ENCODE data around the gene CELF4.
"Not testable (repeated sequence)": the region's sequence is repeated elsewhere in the genome, so short reads cannot be mapped to it uniquely, and the experiment has no call there.

Gene CELF4

GRCh38 chr18:37385846-37386778 lies 179.5 kb downstream of the CELF4 start:
- peak in 1 of 5 donors; percentile 3 for DNase-seq

GRCh38 chr18:37383846-37384595 lies 181.6 kb downstream of the CELF4 start:
- no peak for DNase-seq

- DNase-seq, result no peak
These were observed 182.4 kb downstream of the CELF4 start for GRCh38 chr18:37383036-37383785.

- DNase-seq, result no peak
These were observed 184.0 kb downstream of the CELF4 start for GRCh38 chr18:37381554-37381953.

- DNase-seq, result no peak
These were observed 185.0 kb downstream of the CELF4 start for GRCh38 chr18:37380546-37381110.

GRCh38 chr18:37378336-37379010 lies 187.1 kb downstream of the CELF4 start:
- DNase-seq, result no peak

GRCh38 chr18:37375181-37375580 lies 190.4 kb downstream of the CELF4 start:
- DNase-seq, result no peak

GRCh38 chr18:37368110-37368954 lies 197.3 kb downstream of the CELF4 start:
- DNase-seq, result no peak

- DNase-seq, result no peak
These were observed 201.4 kb downstream of the CELF4 start for GRCh38 chr18:37364237-37364636.

- DNase-seq, result no peak
These were observed 203.3 kb downstream of the CELF4 start for GRCh38 chr18:37362158-37362890.

- no peak for DNase-seq
These were observed 204.1 kb downstream of the CELF4 start for GRCh38 chr18:37361335-37362157.

GRCh38 chr18:37358061-37358460 lies 207.5 kb downstream of the CELF4 start:
- not testable (repeated sequence) for DNase-seq

GRCh38 chr18:37355772-37356171 lies 209.8 kb downstream of the CELF4 start:
- no peak for DNase-seq

GRCh38 chr18:37351110-37351509 lies 214.5 kb downstream of the CELF4 start:
- DNase-seq, result no peak

- DNase-seq, result no peak
These were observed 216.9 kb downstream of the CELF4 start for GRCh38 chr18:37348729-37349128.

- DNase-seq, result no peak
These were observed 219.6 kb downstream of the CELF4 start for GRCh38 chr18:37346048-37346447.

- peak in 1 of 5 donors; percentile 2 for DNase-seq
These were observed 222.1 kb downstream of the CELF4 start for GRCh38 chr18:37343542-37343851.

GRCh38 chr18:37341473-37342086 lies 224.0 kb downstream of the CELF4 start:
- no peak for DNase-seq

- no peak for DNase-seq
These were observed 224.6 kb downstream of the CELF4 start for GRCh38 chr18:37341016-37341415.

All from T-helper 1 cell (primary cell).